ENCODE data around the gene PDS5B. TPM values are rescaled to one million over a fixed set of nuclear protein-coding genes. Genes with fewer than 3 reads are reported as not detected.

PDS5B gene
- total RNA-seq, 4 donors from 2014 or later: 20.4 to 55.0 (median 25.8) TPM

GRCh38 chr13:32781906-32782305, 195.7 kb downstream of the PDS5B start:
- DNase-seq (ENCODE audit: low spot score) (no peak), ATAC-seq (ENCODE audit: low FRiP score) (no peak)
- TF ChIP-seq CTCF (IDR thresholded peaks at IDR 0.05): no peak

- no peak for DNase-seq (ENCODE audit: low spot score)
- no peak for TF ChIP-seq CTCF (IDR thresholded peaks at IDR 0.05)
- ATAC-seq (ENCODE audit: low FRiP score): no peak
Measured at GRCh38 chr13:32783067-32783466, 196.8 kb downstream of the PDS5B start.

- no peak for ATAC-seq (ENCODE audit: low FRiP score)
- DNase-seq (ENCODE audit: low spot score): no peak
- TF ChIP-seq CTCF (IDR thresholded peaks at IDR 0.05): no peak
Measured at GRCh38 chr13:32790731-32791130, 204.5 kb downstream of the PDS5B start.

GRCh38 chr13:32791545-32792172, 205.4 kb downstream of the PDS5B start:
- DNase-seq (ENCODE audit: low spot score) (no peak), ATAC-seq (ENCODE audit: low FRiP score) (no peak)
- no peak for TF ChIP-seq CTCF (IDR thresholded peaks at IDR 0.05)

- TF ChIP-seq CTCF (IDR thresholded peaks at IDR 0.05): no peak
- no peak for ATAC-seq (ENCODE audit: low FRiP score)
- no peak for DNase-seq (ENCODE audit: low spot score)
Measured at GRCh38 chr13:32796754-32797153, 210.5 kb downstream of the PDS5B start.

GRCh38 chr13:32802159-32802558, 215.9 kb downstream of the PDS5B start:
- no peak for ATAC-seq (ENCODE audit: low FRiP score)
- TF ChIP-seq CTCF (IDR thresholded peaks at IDR 0.05): no peak
- DNase-seq (ENCODE audit: low spot score): no peak

- ATAC-seq (ENCODE audit: low FRiP score) (no peak), DNase-seq (ENCODE audit: low spot score) (no peak)
- TF ChIP-seq CTCF (IDR thresholded peaks at IDR 0.05): no peak
Measured at GRCh38 chr13:32804673-32805230, 218.5 kb downstream of the PDS5B start.

Measured in omental fat pad (tissue), 4 donors.